ENCODE results near the gene MUSK.

- TF ChIP-seq GATA2 (IDR thresholded peaks at IDR 0.05; ENCODE audit: low read depth, low read length), result no peak
- no peak for TF ChIP-seq GATA3 (IDR thresholded peaks at IDR 0.05; ENCODE audit: low read depth, low read length)
Observed at GRCh38 chr9:110825950-110826349, 157.4 kb downstream of the MUSK start.

All from SH-SY5Y (cell line).